ENCODE results near the gene TP53BP1.

DNA sequence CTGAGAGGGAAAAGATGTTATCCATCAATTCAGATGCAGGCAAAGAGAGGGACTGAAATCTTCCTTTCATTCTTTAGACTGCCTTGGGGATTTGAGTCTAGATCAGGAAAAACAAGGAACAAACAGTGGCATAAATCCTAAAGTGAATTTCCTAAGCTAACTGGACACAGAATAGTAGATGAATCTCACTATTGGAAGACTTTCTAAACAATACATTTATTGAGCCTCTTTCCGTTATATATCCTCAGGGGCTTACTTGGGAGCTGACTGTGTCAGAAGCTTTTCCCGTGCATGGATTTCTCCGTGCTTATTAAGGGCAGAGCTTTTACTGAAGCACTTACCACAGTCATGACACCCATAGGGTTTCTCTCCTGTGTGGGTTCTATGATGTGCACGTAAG is 132.1 kb downstream of the TP53BP1 start:
- TF ChIP-seq POLR2AphosphoS5 (IDR thresholded peaks at IDR 0.05) (no peak), SMC3 (conservative IDR thresholded peaks at IDR 0.05; ENCODE audit: poor library complexity) (no peak), TAF1 (IDR thresholded peaks at IDR 0.05; ENCODE audit: low read depth) (no peak)
- TF ChIP-seq, protein P1, sequence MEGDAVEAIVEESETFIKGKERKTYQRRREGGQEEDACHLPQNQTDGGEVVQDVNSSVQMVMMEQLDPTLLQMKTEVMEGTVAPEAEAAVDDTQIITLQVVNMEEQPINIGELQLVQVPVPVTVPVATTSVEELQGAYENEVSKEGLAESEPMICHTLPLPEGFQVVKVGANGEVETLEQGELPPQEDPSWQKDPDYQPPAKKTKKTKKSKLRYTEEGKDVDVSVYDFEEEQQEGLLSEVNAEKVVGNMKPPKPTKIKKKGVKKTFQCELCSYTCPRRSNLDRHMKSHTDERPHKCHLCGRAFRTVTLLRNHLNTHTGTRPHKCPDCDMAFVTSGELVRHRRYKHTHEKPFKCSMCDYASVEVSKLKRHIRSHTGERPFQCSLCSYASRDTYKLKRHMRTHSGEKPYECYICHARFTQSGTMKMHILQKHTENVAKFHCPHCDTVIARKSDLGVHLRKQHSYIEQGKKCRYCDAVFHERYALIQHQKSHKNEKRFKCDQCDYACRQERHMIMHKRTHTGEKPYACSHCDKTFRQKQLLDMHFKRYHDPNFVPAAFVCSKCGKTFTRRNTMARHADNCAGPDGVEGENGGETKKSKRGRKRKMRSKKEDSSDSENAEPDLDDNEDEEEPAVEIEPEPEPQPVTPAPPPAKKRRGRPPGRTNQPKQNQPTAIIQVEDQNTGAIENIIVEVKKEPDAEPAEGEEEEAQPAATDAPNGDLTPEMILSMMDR (IDR thresholded peaks at IDR 0.05; ENCODE audit: poor library complexity, severe bottlenecking) = no peak

Data from neural cell (in vitro differentiated cells).